ENCODE measurements around the gene EMC10.

EMC10 gene

GRCh38 chr19:50430888-50431342 lies 45.4 kb upstream of the EMC10 start:
- Histone ChIP-seq H3K14ac (ENCODE audit: low read length in 2 of 2) (no peak overlapping the region), H4K8ac (ENCODE audit: low read length) (no peak overlapping the region), H3K36me3 (ENCODE audit: control insufficient read depth in 1 of 2, insufficient read depth in 2 of 2, low read depth in 1 of 2, low read length in 2 of 2) (peaks cover 0 to 3% of the 10 kb centered on the region in 2 experiments), H3K4ac (ENCODE audit: low read depth in 1 of 2, low read length in 2 of 2) (no peak overlapping the region), H3K9ac (ENCODE audit: low read length) (peak overlapping the region; percentile 77), H3K27ac (ENCODE audit: low read length, poor library complexity, severe bottlenecking) (no peak overlapping the region), H2AFZ (ENCODE audit: low read depth, low read length) (peak overlapping the region; percentile 16), H3K18ac (ENCODE audit: low read depth in 1 of 2, low read length in 2 of 2) (no peak overlapping the region), H3K79me1 (replicated peaks; ENCODE audit: low read length, poor library complexity, severe bottlenecking) (no peaks in the 10 kb centered on the region), H4K91ac (ENCODE audit: low read length) (no peak overlapping the region), H3K4me1 (ENCODE audit: control insufficient read depth, insufficient read depth, low read depth, low read length) (peaks cover 41% of the 10 kb centered on the region), H2BK12ac (ENCODE audit: low read length in 2 of 2) (no peak overlapping the region), H3K4me2 (ENCODE audit: low read length, poor library complexity, severe bottlenecking) (peak overlapping the region; percentile 64), H3K9me3 (ENCODE audit: control insufficient read depth, low read length) (no peaks in the 10 kb centered on the region), H2BK5ac (ENCODE audit: low read depth, low read length, poor library complexity, severe bottlenecking) (no peak overlapping the region), H2BK15ac (ENCODE audit: low read depth, poor library complexity, severe bottlenecking) (no peak overlapping the region), H3K23ac (ENCODE audit: low read length in 2 of 2) (no peak overlapping the region), H2BK120ac (ENCODE audit: low read depth, low read length) (no peak overlapping the region), H3K27me3 (ENCODE audit: control insufficient read depth in 1 of 2, insufficient read depth in 1 of 2, low read length in 2 of 2) (peaks cover 0 to 56% of the 10 kb centered on the region in 2 experiments), H3K4me3 (ENCODE audit: insufficient read depth in 1 of 2, low read depth in 1 of 2, low read length in 2 of 2) (peak overlapping the region in 1 of 2 experiments; percentile 81), H2AK5ac (ENCODE audit: low read length, severe bottlenecking) (no peak overlapping the region)
- WGBS = 64% methylated on average over 11 of the region's 13 CpGs
- DNase-seq = no peak

DNA sequence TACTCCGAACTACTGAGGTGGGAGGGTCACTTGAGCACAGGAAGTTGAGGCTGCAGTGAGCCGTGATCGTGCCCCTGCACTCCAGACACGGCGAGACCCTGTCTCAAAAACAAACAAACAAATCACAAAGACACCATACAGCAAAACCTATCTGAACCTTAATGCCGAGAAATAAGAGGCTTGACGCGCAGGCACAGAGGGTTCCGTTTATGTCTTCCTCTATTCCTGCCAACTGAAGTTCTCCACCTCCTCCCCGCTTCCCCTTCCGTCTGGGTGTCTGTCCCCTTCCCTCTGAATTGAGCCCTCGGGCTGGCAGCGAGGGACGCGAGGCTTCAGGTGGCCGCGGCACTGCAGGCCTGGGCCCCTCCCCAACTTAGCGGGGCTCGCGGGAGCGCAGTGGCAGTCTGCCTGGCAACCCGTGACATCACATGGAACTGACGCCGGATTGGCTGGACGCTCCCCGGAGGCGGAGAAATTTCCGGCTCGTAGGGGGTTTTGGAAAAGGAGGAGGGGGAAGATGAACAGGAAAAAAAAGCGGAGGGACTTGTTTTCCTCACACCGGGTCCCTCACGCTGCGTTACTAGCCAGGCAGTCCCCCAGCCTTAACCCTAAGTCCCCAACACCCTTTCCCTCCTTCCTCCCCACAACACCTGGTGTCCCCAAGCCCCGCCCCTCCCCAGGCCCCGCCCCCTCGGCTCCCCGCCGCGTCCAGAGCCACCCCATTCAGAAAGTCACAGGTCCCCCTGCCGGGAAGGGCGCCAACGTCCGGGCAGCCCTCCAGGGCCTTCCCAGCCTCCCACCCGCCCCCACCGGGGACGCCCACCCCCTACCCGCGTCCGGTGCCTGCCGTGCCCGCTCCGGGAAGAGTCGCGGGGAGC lies 44.7 kb upstream of the EMC10 start:
- WGBS = 5% methylated on average over 28 of the region's 54 CpGs
- no peak overlapping the region for H3K14ac ChIP-seq (ENCODE audit: low read length in 2 of 2)
- no peaks in the 10 kb centered on the region for H3K9me3 ChIP-seq (ENCODE audit: control insufficient read depth, low read length)
- peak overlapping the region; percentile 80 for H3K27ac ChIP-seq (ENCODE audit: low read length, poor library complexity, severe bottlenecking)
- peaks cover 44% of the 10 kb centered on the region for H3K4me1 ChIP-seq (ENCODE audit: control insufficient read depth, insufficient read depth, low read depth, low read length)
- H2BK15ac ChIP-seq (ENCODE audit: low read depth, poor library complexity, severe bottlenecking) = no peak overlapping the region
- H2AK5ac ChIP-seq (ENCODE audit: low read length, severe bottlenecking) = no peak overlapping the region
- peaks cover 0 to 57% of the 10 kb centered on the region in 2 experiments for H3K27me3 ChIP-seq (ENCODE audit: control insufficient read depth in 1 of 2, insufficient read depth in 1 of 2, low read length in 2 of 2)
- H2BK120ac ChIP-seq (ENCODE audit: low read depth, low read length) = peak overlapping the region; percentile 42
- peak overlapping the region; percentile 41 for H4K8ac ChIP-seq (ENCODE audit: low read length)
- peak overlapping the region; percentile 77 for H3K9ac ChIP-seq (ENCODE audit: low read length)
- peak overlapping the region; percentile 62 to 81 for H3K4me3 ChIP-seq (ENCODE audit: insufficient read depth in 1 of 2, low read depth in 1 of 2, low read length in 2 of 2)
- H3K23ac ChIP-seq (ENCODE audit: low read length in 2 of 2) = no peak overlapping the region
- peak overlapping the region; percentile 42 for H2AFZ ChIP-seq (ENCODE audit: low read depth, low read length)
- no peaks in the 10 kb centered on the region for H3K79me1 ChIP-seq (replicated peaks; ENCODE audit: low read length, poor library complexity, severe bottlenecking)
- DNase-seq = peak; percentile 79
- H2BK12ac ChIP-seq (ENCODE audit: low read length in 2 of 2) = no peak overlapping the region
- H3K4me2 ChIP-seq (ENCODE audit: low read length, poor library complexity, severe bottlenecking) = peak overlapping the region; percentile 97
- no peak overlapping the region for H4K91ac ChIP-seq (ENCODE audit: low read length)
- peak overlapping the region; percentile 89 for H2BK5ac ChIP-seq (ENCODE audit: low read depth, low read length, poor library complexity, severe bottlenecking)
- H3K18ac ChIP-seq (ENCODE audit: low read depth in 1 of 2, low read length in 2 of 2) = peak overlapping the region; percentile 25 to 52
- H3K36me3 ChIP-seq (ENCODE audit: control insufficient read depth in 1 of 2, insufficient read depth in 2 of 2, low read depth in 1 of 2, low read length in 2 of 2) = peaks cover 0 to 3% of the 10 kb centered on the region in 2 experiments
- no peak overlapping the region for H3K4ac ChIP-seq (ENCODE audit: low read depth in 1 of 2, low read length in 2 of 2)

DNA sequence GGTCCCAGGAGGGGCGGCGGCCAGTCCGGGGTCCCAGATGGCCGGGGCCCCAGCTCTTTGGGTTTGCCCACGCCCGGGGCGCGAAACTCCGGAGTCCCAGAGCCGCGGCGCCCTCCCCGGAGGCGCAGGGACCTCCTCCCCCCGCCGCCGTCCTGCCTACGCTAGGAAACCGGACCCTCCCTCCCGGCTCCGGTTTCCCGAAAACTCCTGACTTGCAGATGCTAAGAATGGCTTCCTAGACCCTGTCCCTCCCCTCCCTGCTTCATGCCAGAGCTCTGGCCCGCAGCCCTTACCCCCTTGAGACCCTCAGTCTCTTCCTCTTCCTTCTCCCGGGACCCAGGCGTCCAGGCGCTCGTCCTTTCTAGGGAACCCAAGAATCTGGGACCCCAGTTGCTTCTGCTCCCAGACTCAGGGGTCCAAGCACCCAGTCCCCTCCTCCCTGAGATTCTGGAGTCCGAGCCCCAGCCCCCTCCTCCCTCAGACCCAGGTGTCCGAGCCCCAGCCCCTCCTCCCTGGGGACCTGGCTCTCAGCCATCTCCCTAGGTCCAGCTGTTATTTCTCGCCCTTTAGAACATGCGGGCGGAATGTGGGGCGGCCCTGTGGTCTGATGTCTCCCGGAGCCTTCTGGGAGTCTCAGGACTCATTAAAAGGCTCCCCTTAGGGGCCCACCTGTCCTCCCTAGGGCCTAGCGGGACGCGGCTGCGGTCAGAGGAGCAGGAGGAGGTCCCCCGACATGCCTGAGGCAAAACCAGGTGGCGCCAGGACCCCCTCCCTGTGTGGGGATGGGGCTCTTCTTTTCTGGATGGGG lies 43.9 kb upstream of the EMC10 start, which contains the start of gene MYBPC2:
TSS of gene MYBPC2 (plus strand) at position 672 of the 808 bp plus-strand sequence. CDS start at position 734, 62 bp downstream.
- peaks cover 0 to 65% of the 10 kb centered on the region in 2 experiments for H3K27me3 ChIP-seq (ENCODE audit: control insufficient read depth in 1 of 2, insufficient read depth in 1 of 2, low read length in 2 of 2)
- peak within 1 kb of the TSS; percentile 42 for H2AFZ ChIP-seq (ENCODE audit: low read depth, low read length)
- H2BK15ac ChIP-seq (ENCODE audit: low read depth, poor library complexity, severe bottlenecking) = no peak within 1 kb of the TSS
- H3K79me1 ChIP-seq (replicated peaks; ENCODE audit: low read length, poor library complexity, severe bottlenecking) = no peaks in the 10 kb centered on the region
- peak within 1 kb of the TSS in 1 of 2 experiments; percentile 35 for H3K4ac ChIP-seq (ENCODE audit: low read depth in 1 of 2, low read length in 2 of 2)
- H3K18ac ChIP-seq (ENCODE audit: low read depth in 1 of 2, low read length in 2 of 2) = peak within 1 kb of the TSS; percentile 35 to 60
- no peak within 1 kb of the TSS for H3K23ac ChIP-seq (ENCODE audit: low read length in 2 of 2)
- peak within 1 kb of the TSS; percentile 71 for H4K8ac ChIP-seq (ENCODE audit: low read length)
- no peaks in the 10 kb centered on the region for H3K9me3 ChIP-seq (ENCODE audit: control insufficient read depth, low read length)
- H2BK5ac ChIP-seq (ENCODE audit: low read depth, low read length, poor library complexity, severe bottlenecking) = peak within 1 kb of the TSS; percentile 89
- no peak within 1 kb of the TSS for H4K91ac ChIP-seq (ENCODE audit: low read length)
- H3K4me1 ChIP-seq (ENCODE audit: control insufficient read depth, insufficient read depth, low read depth, low read length) = peaks cover 44% of the 10 kb centered on the region
- H2AK5ac ChIP-seq (ENCODE audit: low read length, severe bottlenecking) = peak within 1 kb of the TSS; percentile 93
- H3K14ac ChIP-seq (ENCODE audit: low read length in 2 of 2) = no peak within 1 kb of the TSS
- H3K27ac ChIP-seq (ENCODE audit: low read length, poor library complexity, severe bottlenecking) = peak within 1 kb of the TSS; percentile 90
- peak within 1 kb of the TSS; percentile 62 to 81 for H3K4me3 ChIP-seq (ENCODE audit: insufficient read depth in 1 of 2, low read depth in 1 of 2, low read length in 2 of 2)
- peak within 1 kb of the TSS; percentile 97 for H3K4me2 ChIP-seq (ENCODE audit: low read length, poor library complexity, severe bottlenecking)
- H2BK120ac ChIP-seq (ENCODE audit: low read depth, low read length) = peak within 1 kb of the TSS; percentile 42
- H3K36me3 ChIP-seq (ENCODE audit: control insufficient read depth in 1 of 2, insufficient read depth in 2 of 2, low read depth in 1 of 2, low read length in 2 of 2) = peaks cover 0 to 4% of the 10 kb centered on the region in 2 experiments
- WGBS = 9% methylated on average over 40 of the region's 40 CpGs
- peak; percentile 33 for DNase-seq
- peak within 1 kb of the TSS; percentile 77 for H3K9ac ChIP-seq (ENCODE audit: low read length)
- no peak within 1 kb of the TSS for H2BK12ac ChIP-seq (ENCODE audit: low read length in 2 of 2)
